ENCODE measurements around the gene EDEM2. TPM values are rescaled to one million over a fixed set of nuclear protein-coding genes. Genes with fewer than 3 reads are reported as not detected.
"Not testable (repeated sequence)": the region's sequence is repeated elsewhere in the genome, so short reads cannot be mapped to it uniquely, and the experiment has no call there.

EDEM2 gene
- total and polyA plus RNA-seq, 9 donors = 6.4 to 19.4 (median 13.4) TPM

DNA sequence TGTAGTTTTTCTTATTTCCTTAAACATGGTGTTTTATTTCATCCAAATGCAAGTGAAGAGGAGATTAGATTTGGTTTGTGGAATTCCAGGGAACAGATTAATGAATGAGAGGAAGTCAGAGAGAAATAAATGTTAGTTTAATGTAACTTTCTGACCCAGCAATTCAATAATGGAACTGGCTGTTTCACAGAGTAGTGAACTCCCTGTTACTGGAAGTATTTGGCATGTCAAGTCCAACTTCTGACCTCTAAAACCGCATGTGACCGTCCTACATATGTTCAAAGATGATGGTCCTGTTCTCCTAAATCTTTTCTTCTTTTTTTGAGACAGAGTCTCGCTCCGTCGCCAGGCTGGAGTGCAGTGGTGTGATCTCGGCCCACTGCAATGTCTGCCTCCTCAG lies 43.4 kb upstream of the EDEM2 start:
- Histone ChIP-seq H3K27me3 (no peaks in the 10 kb centered on the region), H3K36me3 (no peaks in the 10 kb centered on the region), H3K4me3 (no peak overlapping the region), H3K9me3 (no peaks in the 10 kb centered on the region), H3K4me1 (ENCODE audit: insufficient read depth) (no peaks in the 10 kb centered on the region), H3K27ac (no peak overlapping the region)
- WGBS, 3 donors = 25 to 30% (median 27%) methylated on average over 6 of the region's 6 CpGs
- TF ChIP-seq POLR2A (IDR thresholded peaks at IDR 0.05) (no peak), EP300 (IDR thresholded peaks at IDR 0.05) (no peak), CTCF (IDR thresholded peaks at IDR 0.05) (no peak)
- DNase-seq = no peak
- intact Hi-C loops (cut with DNase I) = no loop called here

- H3K27ac ChIP-seq; intact Hi-C loops (cut with DNase I); DNase-seq; H3K36me3 ChIP-seq; H3K4me1 ChIP-seq (ENCODE audit: insufficient read depth); H3K27me3 ChIP-seq; H3K9me3 ChIP-seq; H3K4me3 ChIP-seq: not testable (repeated sequence)
- WGBS, 3 donors = 93 to 94% (median 94%) methylated on average over 8 of the region's 8 CpGs
These were observed 42.1 kb upstream of the EDEM2 start for GRCh38 chr20:35189223-35189622.

- no peak overlapping the region for H3K27ac ChIP-seq
- intact Hi-C loops (cut with DNase I) = no loop called here
- 29 to 51% (median 34%) methylated on average over 5 of the region's 5 CpGs for WGBS, 3 donors
These were observed 40.6 kb upstream of the EDEM2 start for GRCh38 chr20:35187584-35188190.

DNA sequence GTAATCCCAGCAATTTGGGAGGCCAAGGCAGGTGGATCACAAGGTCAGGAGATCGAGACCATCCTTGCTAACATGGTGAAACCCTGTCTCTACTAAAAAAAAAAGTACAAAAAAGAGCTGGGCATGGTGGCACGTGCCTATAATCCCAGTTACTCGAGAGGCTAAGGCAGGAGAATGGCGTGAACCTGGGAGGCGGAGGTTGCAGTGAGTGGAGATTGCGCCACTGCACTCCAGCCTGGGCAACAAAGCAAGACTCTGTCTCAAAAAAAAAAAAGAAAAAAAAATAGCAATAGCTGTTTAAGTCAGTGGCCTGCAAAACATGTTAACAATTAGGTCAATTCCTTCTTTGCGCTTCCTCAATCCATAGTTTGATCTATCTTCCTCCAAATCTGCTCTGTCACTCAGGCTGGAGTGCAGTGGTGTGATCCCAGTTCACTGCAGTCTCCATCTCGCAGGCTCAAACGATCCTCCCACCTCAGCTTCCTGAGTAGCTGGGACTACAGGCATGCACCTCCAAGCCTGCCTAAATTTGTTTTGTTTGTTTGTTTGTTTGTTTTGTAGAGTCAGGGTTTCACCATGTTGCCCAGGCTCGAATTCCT lies 39.7 kb upstream of the EDEM2 start:
- H3K4me1 ChIP-seq (ENCODE audit: insufficient read depth); H3K27me3 ChIP-seq; H3K9me3 ChIP-seq; H3K36me3 ChIP-seq; H3K4me3 ChIP-seq; DNase-seq; H3K27ac ChIP-seq; intact Hi-C loops (cut with DNase I): not testable (repeated sequence)
- 90 to 94% (median 92%) methylated on average over 10 of the region's 10 CpGs for WGBS, 3 donors

More at GRCh38 chr20:35187584-35188190, 40.6 kb upstream of the EDEM2 start:
- no peaks in the 10 kb centered on the region for H3K9me3 ChIP-seq
- H3K4me1 ChIP-seq (ENCODE audit: insufficient read depth) = no peaks in the 10 kb centered on the region
- H3K4me3 ChIP-seq = no peak overlapping the region
- no peaks in the 10 kb centered on the region for H3K27me3 ChIP-seq
- TF ChIP-seq POLR2A (IDR thresholded peaks at IDR 0.05) (no peak), CTCF (IDR thresholded peaks at IDR 0.05) (no peak), EP300 (IDR thresholded peaks at IDR 0.05) (no peak)
- DNase-seq = no peak
- H3K36me3 ChIP-seq = no peaks in the 10 kb centered on the region

DNA sequence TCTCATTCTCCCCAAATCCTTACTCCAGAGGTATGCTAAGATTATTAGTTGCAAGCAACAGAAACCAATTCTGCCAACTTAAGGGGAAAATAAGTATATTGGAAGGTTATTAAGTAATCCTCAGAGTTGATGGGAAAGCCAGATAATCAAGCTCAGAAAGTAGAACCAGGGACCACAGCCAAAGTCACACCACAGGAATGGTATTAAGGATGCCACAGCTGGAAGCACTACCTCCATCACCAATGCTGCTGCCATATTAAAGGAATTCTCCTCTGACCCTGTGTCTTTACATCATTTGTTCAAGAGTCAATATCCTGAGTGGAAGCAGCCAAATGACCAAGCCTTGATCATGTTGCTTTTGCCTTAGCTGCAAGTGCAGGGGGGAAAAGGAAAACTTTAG lies 34.6 kb upstream of the EDEM2 start:
- intact Hi-C loops (cut with DNase I) = no loop called here
- no peaks in the 10 kb centered on the region for H3K4me1 ChIP-seq (ENCODE audit: insufficient read depth)
- DNase-seq = no peak
- no peaks in the 10 kb centered on the region for H3K27me3 ChIP-seq
- H3K9me3 ChIP-seq = no peaks in the 10 kb centered on the region
- no peak overlapping the region for H3K4me3 ChIP-seq
- TF ChIP-seq POLR2A (IDR thresholded peaks at IDR 0.05) = no peak
- no peak for TF ChIP-seq CTCF (IDR thresholded peaks at IDR 0.05)
- TF ChIP-seq EP300 (IDR thresholded peaks at IDR 0.05) = no peak
- H3K27ac ChIP-seq = no peak overlapping the region
- H3K36me3 ChIP-seq = no peaks in the 10 kb centered on the region

All from ovary (tissue), 9 donors.